Fibroblast of pulmonary artery (primary cell): ENCODE measurements around the gene ZFAND3.

ENCODE experiments used
- DNase-seq: peaks from one replicate; pipeline ENCODE4 v3.0.0-alpha.2; 2010; ENCODE audit warnings: low read depth
- H3K4me3 ChIP-seq: replicated peaks from 2 replicates; pipeline ENCODE4 v1.5.1; 2011; ENCODE audit warnings: low read depth, mild to moderate bottlenecking, control low read depth, low read length, moderate library complexity
- CTCF ChIP-seq: IDR thresholded peaks from 2 replicates; pipeline ENCODE4 v1.5.1; 2011; ENCODE audit warnings: mild to moderate bottlenecking, control low read depth, low read length, inconsistent platforms; ENCODE audit errors: missing control alignments

The ZFAND3 gene

GRCh38 chr6:38032797-38033196 is 213.3 kb downstream of the ZFAND3 start:
- DNase-seq: no peak
- H3K4me3 ChIP-seq: no peak overlapping the region
- no peak for TF ChIP-seq CTCF

- no peak for DNase-seq
- TF ChIP-seq CTCF: no peak
- H3K4me3 ChIP-seq: no peak overlapping the region
Observed at GRCh38 chr6:38033442-38033982, 214.0 kb downstream of the ZFAND3 start.

GRCh38 chr6:38034274-38034914 is 214.9 kb downstream of the ZFAND3 start:
- TF ChIP-seq CTCF: peak; percentile 73
- no peak overlapping the region for H3K4me3 ChIP-seq
- DNase-seq: peak; percentile 77

GRCh38 chr6:38035478-38035877 is 216.0 kb downstream of the ZFAND3 start:
- TF ChIP-seq CTCF: no peak
- H3K4me3 ChIP-seq: no peak overlapping the region
- no peak for DNase-seq

- DNase-seq: no peak
- no peak for TF ChIP-seq CTCF
- H3K4me3 ChIP-seq: no peak overlapping the region
Observed at GRCh38 chr6:38039502-38039901, 220.0 kb downstream of the ZFAND3 start.

GRCh38 chr6:38040254-38040653 is 220.7 kb downstream of the ZFAND3 start:
- H3K4me3 ChIP-seq: no peak overlapping the region
- no peak for DNase-seq
- TF ChIP-seq CTCF: no peak

GRCh38 chr6:38043259-38043753 is 223.8 kb downstream of the ZFAND3 start:
- no peak overlapping the region for H3K4me3 ChIP-seq
- no peak for DNase-seq
- no peak for TF ChIP-seq CTCF
